Fibroblast of lung (primary cell): ENCODE results near the gene TP63. TPM values are rescaled to one million over a fixed set of nuclear protein-coding genes. Genes with fewer than 3 reads are reported as not detected.

Source experiments
- DNase-seq, 2 donors: peaks; one replicate each; pipeline versions ENCODE4 v3.0.0 to v3.0.0-alpha.2; 2010; ENCODE audit warnings: low read depth in 2 of 2
- H2AFZ ChIP-seq: 2 replicates; pipeline ENCODE4 v1.5.1; 2012; ENCODE audit warnings: low read length, control low read depth, inconsistent platforms
- H3K27ac ChIP-seq: 2 replicates; pipeline ENCODE4 v1.5.1; 2011; ENCODE audit warnings: low read length, control low read depth; ENCODE audit not compliant: insufficient read depth
- H3K27me3 ChIP-seq: 2 replicates; pipeline ENCODE4 v1.5.1; 2011; ENCODE audit warnings: mild to moderate bottlenecking, low read length; ENCODE audit not compliant: control insufficient read depth, insufficient read depth
- H3K36me3 ChIP-seq: 2 replicates; pipeline ENCODE4 v1.5.1; 2011; ENCODE audit warnings: low read length; ENCODE audit not compliant: control insufficient read depth, insufficient read depth
- H3K4me1 ChIP-seq: 2 replicates; pipeline ENCODE4 v1.5.1; 2011; ENCODE audit warnings: low read length; ENCODE audit not compliant: control insufficient read depth, insufficient read depth; ENCODE audit errors: extremely low read depth
- H3K4me2 ChIP-seq: 2 replicates; pipeline ENCODE4 v1.5.1; 2011; ENCODE audit warnings: low read length, control low read depth; ENCODE audit not compliant: insufficient read depth; ENCODE audit errors: extremely low read depth
- H3K4me3 ChIP-seq, 4 experiments: fragments of 200-600 bp in 1 of 4; sonication (generic) in 1 of 4; replicated peaks in 1 of 4; 2 replicates each; pipeline ENCODE4 v1.5.1; 2011 to 2016; ENCODE audit warnings: low read length in 4 of 4, low read depth in 3 of 4, mild to moderate bottlenecking in 3 of 4, control low read depth in 2 of 4, inconsistent platforms in 1 of 4, mixed read lengths in 1 of 4; ENCODE audit not compliant: insufficient read depth in 1 of 4; ENCODE audit errors: control extremely low read depth in 1 of 4
- H3K79me2 ChIP-seq: 2 replicates; pipeline ENCODE4 v1.5.1; 2012; ENCODE audit warnings: mild to moderate bottlenecking, low read length, inconsistent platforms; ENCODE audit not compliant: control insufficient read depth, insufficient read depth
- H3K9ac ChIP-seq: 2 replicates; pipeline ENCODE4 v1.5.1; 2011; ENCODE audit warnings: mild to moderate bottlenecking, low read length, control low read depth; ENCODE audit not compliant: insufficient read depth
- H3K9me3 ChIP-seq: 2 replicates; pipeline ENCODE4 v1.5.1; 2012; ENCODE audit warnings: low read depth, low read length; ENCODE audit not compliant: control insufficient read depth, insufficient read depth
- H4K20me1 ChIP-seq: 2 replicates; pipeline ENCODE4 v1.5.1; 2011; ENCODE audit warnings: low read length; ENCODE audit not compliant: control insufficient read depth, insufficient read depth; ENCODE audit errors: extremely low read depth
- CTCF ChIP-seq, 2 donors: IDR thresholded peaks in 1 of 2; conservative IDR thresholded peaks in 1 of 2; 1 replicate in 1 of 2; 2 replicates in 1 of 2; pipeline ENCODE4 v1.5.1; 2011 to 2012; ENCODE audit warnings: low read length in 2 of 2, control low read depth in 1 of 2, inconsistent platforms in 1 of 2, low read depth in 1 of 2, mild to moderate bottlenecking in 1 of 2
- EZH2 ChIP-seq: IDR thresholded peaks from 2 replicates; pipeline ENCODE4 v1.5.1; 2012; ENCODE audit warnings: low read length, control low read depth, mild to moderate bottlenecking; ENCODE audit errors: missing control alignments
- polyA plus RNA-seq, 2 donors: library from polyadenylated mRNA; depleted of rRNA in 1 of 2; stranded (reverse) in 1 of 2; unstranded in 1 of 2; fragments of >200 nt; gene quantifications; 2 replicates each; pipeline ENCODE4 v1.2.1, GENCODE V29; 2011 to 2012; ENCODE audit warnings: missing spikeins in 1 of 2
- total RNA-seq: library from RNA; depleted of rRNA; stranded (reverse); fragments of >200 nt; gene quantifications from 2 replicates; pipeline ENCODE4 v1.2.1, GENCODE V29; 2014

The TP63 gene
- total and polyA plus RNA-seq, 2 donors (not counting 1 experiment from before 2014, with no cell fraction given), result 0.06 TPM; not detected in 1

- H3K4me2 ChIP-seq, result no peak overlapping the region
- TF ChIP-seq CTCF (conservative IDR thresholded peaks at IDR 0.05 in 1 of 2, IDR thresholded peaks at IDR 0.05 in 1 of 2; ENCODE audit: low read depth in 1 of 2, low read length in 2 of 2) (no peak), EZH2 (no peak)
- H3K27ac ChIP-seq, result no peak overlapping the region
- no peaks in the 10 kb centered on the region for H3K9me3 ChIP-seq
- H3K79me2 ChIP-seq, result no peaks in the 10 kb centered on the region
- no peak overlapping the region for H3K4me3 ChIP-seq
- no peaks in the 10 kb centered on the region for H3K36me3 ChIP-seq
- no peak overlapping the region for H2AFZ ChIP-seq
- DNase-seq, result no peak
- no peaks in the 10 kb centered on the region for H3K27me3 ChIP-seq
- no peaks in the 10 kb centered on the region for H4K20me1 ChIP-seq
- no peaks in the 10 kb centered on the region for H3K4me1 ChIP-seq
- H3K9ac ChIP-seq, result no peak overlapping the region
These were observed 123.2 kb downstream of the TP63 start for GRCh38 chr3:189754356-189754755.

- Histone ChIP-seq H3K4me3 (no peak overlapping the region), H2AFZ (no peak overlapping the region), H3K27me3 (no peaks in the 10 kb centered on the region), H3K9ac (no peak overlapping the region), H3K36me3 (no peaks in the 10 kb centered on the region), H3K9me3 (no peaks in the 10 kb centered on the region), H3K79me2 (no peaks in the 10 kb centered on the region), H4K20me1 (no peaks in the 10 kb centered on the region), H3K4me1 (no peaks in the 10 kb centered on the region), H3K27ac (no peak overlapping the region), H3K4me2 (no peak overlapping the region)
- no peak for TF ChIP-seq EZH2
- no peak for TF ChIP-seq CTCF (conservative IDR thresholded peaks at IDR 0.05 in 1 of 2, IDR thresholded peaks at IDR 0.05 in 1 of 2; ENCODE audit: low read depth in 1 of 2, low read length in 2 of 2)
- DNase-seq, result peak in 1 of 2 donors; percentile 5
These were observed 125.4 kb downstream of the TP63 start for GRCh38 chr3:189756582-189757078.

- Histone ChIP-seq H3K4me1 (no peaks in the 10 kb centered on the region), H3K79me2 (no peaks in the 10 kb centered on the region), H3K27me3 (no peaks in the 10 kb centered on the region), H3K4me2 (no peak overlapping the region), H3K9ac (no peak overlapping the region), H3K9me3 (no peaks in the 10 kb centered on the region), H3K4me3 (no peak overlapping the region), H4K20me1 (no peaks in the 10 kb centered on the region), H3K36me3 (no peaks in the 10 kb centered on the region), H2AFZ (no peak overlapping the region), H3K27ac (no peak overlapping the region)
- no peak for TF ChIP-seq EZH2
- no peak for DNase-seq
These were observed 127.0 kb downstream of the TP63 start for GRCh38 chr3:189758186-189758585.
